B cell (primary cell): ENCODE results near the gene MTERF4. TPM values are rescaled to one million over a fixed set of nuclear protein-coding genes. Genes with fewer than 3 reads are reported as not detected.

ENCODE experiments used
- ATAC-seq: fragments of 200-7000 bp; cut with Tn5 transposase; one replicate; pipeline ENCODE4 v1.10.0; 2021; ENCODE audit warnings: low read depth, mild to moderate bottlenecking, moderate number of reproducible peaks, moderate library complexity
- CTCF ChIA-PET: fragments of 350-600 bp; sonication (Branson Sonifier 250); formaldehyde crosslinking; loops from one replicate; lab custom pipeline; 2021; ENCODE audit warnings: antibody characterized with exemption, inconsistent platforms; lab: Charles Lee
- POLR2A ChIA-PET: fragments of 350-600 bp; sonication (Branson Sonifier 250); formaldehyde crosslinking; loops from one replicate; lab custom pipeline; 2021; ENCODE audit warnings: antibody characterized with exemption; lab: Charles Lee
- DNase-seq: peaks from one replicate; pipeline ENCODE4 v3.0.0; 2013
- H2AFZ ChIP-seq: 2 replicates; pipeline ENCODE4 v1.6.1; 2012; ENCODE audit warnings: mild to moderate bottlenecking, low read depth, low read length; ENCODE audit not compliant: insufficient read depth, poor library complexity, severe bottlenecking
- H3K27ac ChIP-seq, 2 donors: 1 replicate in 1 of 2; 2 replicates in 1 of 2; pipeline ENCODE4 v1.5.1; 2012 to 2013; ENCODE audit warnings: low read length in 2 of 2, mild to moderate bottlenecking in 2 of 2, moderate library complexity in 1 of 2
- H3K27me3 ChIP-seq, 4 experiments: fragments of 200-600 bp in 1 of 4; sonication (generic) in 1 of 4; replicated peaks in 1 of 4; 1 replicate in 2 of 4; 2 replicates in 2 of 4; pipeline versions ENCODE4 v1.6.1 to v1.7.0; 2013 to 2016; ENCODE audit warnings: low read length in 3 of 4, mild to moderate bottlenecking in 2 of 4, mixed read lengths in 1 of 4, moderate library complexity in 1 of 4; ENCODE audit not compliant: insufficient read depth in 4 of 4, control insufficient read depth in 3 of 4; ENCODE audit errors: control extremely low read depth in 1 of 4
- H3K36me3 ChIP-seq, 2 experiments: replicated peaks in 1 of 2; 1 replicate in 1 of 2; 2 replicates in 1 of 2; pipeline versions ENCODE4 v1.6.1 to v1.7.1; 2013; ENCODE audit warnings: low read length in 1 of 2; ENCODE audit not compliant: insufficient read depth in 2 of 2, control insufficient read depth in 1 of 2; ENCODE audit errors: control extremely low read depth in 1 of 2, extremely low read depth in 1 of 2
- H3K4me1 ChIP-seq, 2 donors: fragments of 200-600 bp in 1 of 2; sonication (generic) in 1 of 2; 1 replicate in 1 of 2; 2 replicates in 1 of 2; pipeline versions ENCODE4 v1.5.1 to v1.6.1; 2013 to 2017; ENCODE audit warnings: low read length in 2 of 2; ENCODE audit not compliant: control insufficient read depth in 2 of 2, insufficient read depth in 2 of 2
- H3K4me2 ChIP-seq: replicated peaks from 2 replicates; pipeline ENCODE3; 2012; ENCODE audit warnings: mild to moderate bottlenecking, low read depth, low read length; ENCODE audit not compliant: poor library complexity, severe bottlenecking
- H3K4me3 ChIP-seq, 5 experiments: fragments of 200-600 bp in 1 of 5; sonication (generic) in 1 of 5; 1 replicate in 3 of 5; 2 replicates in 2 of 5; pipeline versions ENCODE4 v1.5.1 to v1.7.0; 2011 to 2016; ENCODE audit warnings: low read length in 4 of 5, mild to moderate bottlenecking in 4 of 5, low read depth in 2 of 5, control low read depth in 1 of 5, moderate library complexity in 1 of 5; ENCODE audit not compliant: insufficient read depth in 1 of 5; ENCODE audit errors: control extremely low read depth in 1 of 5, extremely low read depth in 1 of 5
- H3K79me2 ChIP-seq: fragments of 200-600 bp; sonication (generic); one replicate; pipeline ENCODE4 v1.6.0; 2016; ENCODE audit warnings: low read length; ENCODE audit not compliant: control insufficient read depth, insufficient read depth
- H3K9ac ChIP-seq: fragments of 200-600 bp; sonication (generic); 2 replicates; pipeline ENCODE4 v1.6.1; 2017; ENCODE audit warnings: mild to moderate bottlenecking, low read length, moderate library complexity
- H3K9me3 ChIP-seq, 3 donors: one replicate each; pipeline versions ENCODE4 v1.6.1 to v1.7.1; 2013; ENCODE audit warnings: low read length in 2 of 3; ENCODE audit not compliant: control insufficient read depth in 2 of 3, insufficient read depth in 1 of 3; ENCODE audit errors: control extremely low read depth in 1 of 3
- H4K20me1 ChIP-seq: 2 replicates; pipeline ENCODE4 v1.6.0; 2012; ENCODE audit warnings: mild to moderate bottlenecking, low read length; ENCODE audit not compliant: insufficient read depth, control insufficient read depth, poor library complexity, severe bottlenecking
- H3K27ac Mint-ChIP-seq: one replicate; pipeline ENCODE4 v1.8.0; 2021; ENCODE audit warnings: mixed read lengths
- H3K27me3 Mint-ChIP-seq: one replicate; pipeline ENCODE4 v1.8.0; 2021; ENCODE audit warnings: mixed read lengths
- H3K4me1 Mint-ChIP-seq: one replicate; pipeline ENCODE4 v1.8.0; 2021; ENCODE audit warnings: mixed read lengths
- H3K4me3 Mint-ChIP-seq: one replicate; pipeline ENCODE4 v1.8.0; 2021; ENCODE audit warnings: mixed read lengths
- H3K9me3 Mint-ChIP-seq: one replicate; pipeline ENCODE4 v1.8.0; 2022; ENCODE audit warnings: mixed read lengths; ENCODE audit not compliant: insufficient read depth
- EZH2 ChIP-seq: IDR thresholded peaks from 2 replicates; pipeline ENCODE4 v1.6.1; 2012; ENCODE audit warnings: borderline replicate concordance, low read depth, mild to moderate bottlenecking, moderate library complexity, low read length; ENCODE audit not compliant: insufficient read depth, poor library complexity, severe bottlenecking
- whole genome bisulfite sequencing: methylation state at CpG from one replicate; pipeline ENCODE4 v1.1.5; 2013; ENCODE audit warnings: missing lambda C conversion rate; ENCODE audit not compliant: insufficient coverage; 5-methylcytosine and 5-hydroxymethylcytosine counted together
- intact Hi-C: fragments of 100-400 bp; cut with micrococcal nuclease; formaldehyde crosslinking; loops from one replicate; pipeline ENCODE4 v1.10.0; 2022
- polyA plus RNA-seq: library from polyadenylated mRNA; depleted of rRNA; stranded (reverse); fragments of >200 nt; gene quantifications from 2 replicates; pipeline ENCODE4 v1.2.3, GENCODE V29; 2012
- total RNA-seq, 2 donors: library from RNA; stranded (reverse); fragments of 120-200 nt in 1 of 2; gene quantifications; 1 replicate in 1 of 2; 2 replicates in 1 of 2; pipeline versions ENCODE4 v1.2.3 to v1.2.4, GENCODE V29; 2013 to 2022
- TF ChIP-seq, protein P1 (sequence below): fragments of 200-600 bp; IDR thresholded peaks from one replicate; pipeline ENCODE4 v1.8.0; 2022; ENCODE audit warnings: antibody characterized with exemption, mild to moderate bottlenecking

The MTERF4 gene
- total and polyA plus RNA-seq, 2 donors (not counting 1 experiment from before 2014, with no cell fraction given) = 88.7 to 153 TPM

GRCh38 chr2:241107031-241107783 is 5.1 kb upstream of the MTERF4 start:
- 87% methylated on average over 5 of the region's 9 CpGs for WGBS
- Mint-ChIP-seq H3K9me3 (no peaks in the 10 kb centered on the region), H3K27me3 (no peaks in the 10 kb centered on the region), H3K27ac (peak overlapping the region; percentile 97), H3K4me3 (no peak overlapping the region), H3K4me1 (peaks cover 54% of the 10 kb centered on the region)
- H3K9ac ChIP-seq = no peak overlapping the region
- no peaks in the 10 kb centered on the region for H4K20me1 ChIP-seq
- DNase-seq (no peak), ATAC-seq (no peak)
- POLR2A ChIA-PET = no interaction called here
- no peak overlapping the region for H3K27ac ChIP-seq
- intact Hi-C loops = loop anchor here (10.0 kb wide), 1 partner anchor 542 kb away; the partner anchor contains the start of genes DUSP28 and RNPEPL1
- no peak overlapping the region for H3K4me3 ChIP-seq
- no peak overlapping the region for H2AFZ ChIP-seq
- peaks cover 0 to 6% (median 0%) of the 10 kb centered on the region in 3 donors for H3K9me3 ChIP-seq
- peaks cover 11% of the 10 kb centered on the region for H3K79me2 ChIP-seq
- CTCF ChIA-PET = no interaction called here
- H3K4me2 ChIP-seq = no peak overlapping the region
- peaks cover 43 to 65% of the 10 kb centered on the region in 2 donors for H3K4me1 ChIP-seq
- H3K36me3 ChIP-seq = peaks cover 0 to 9% of the 10 kb centered on the region in 2 experiments
- H3K27me3 ChIP-seq = no peaks in the 10 kb centered on the region
- TF ChIP-seq EZH2 = no peak
- TF ChIP-seq, protein P1, sequence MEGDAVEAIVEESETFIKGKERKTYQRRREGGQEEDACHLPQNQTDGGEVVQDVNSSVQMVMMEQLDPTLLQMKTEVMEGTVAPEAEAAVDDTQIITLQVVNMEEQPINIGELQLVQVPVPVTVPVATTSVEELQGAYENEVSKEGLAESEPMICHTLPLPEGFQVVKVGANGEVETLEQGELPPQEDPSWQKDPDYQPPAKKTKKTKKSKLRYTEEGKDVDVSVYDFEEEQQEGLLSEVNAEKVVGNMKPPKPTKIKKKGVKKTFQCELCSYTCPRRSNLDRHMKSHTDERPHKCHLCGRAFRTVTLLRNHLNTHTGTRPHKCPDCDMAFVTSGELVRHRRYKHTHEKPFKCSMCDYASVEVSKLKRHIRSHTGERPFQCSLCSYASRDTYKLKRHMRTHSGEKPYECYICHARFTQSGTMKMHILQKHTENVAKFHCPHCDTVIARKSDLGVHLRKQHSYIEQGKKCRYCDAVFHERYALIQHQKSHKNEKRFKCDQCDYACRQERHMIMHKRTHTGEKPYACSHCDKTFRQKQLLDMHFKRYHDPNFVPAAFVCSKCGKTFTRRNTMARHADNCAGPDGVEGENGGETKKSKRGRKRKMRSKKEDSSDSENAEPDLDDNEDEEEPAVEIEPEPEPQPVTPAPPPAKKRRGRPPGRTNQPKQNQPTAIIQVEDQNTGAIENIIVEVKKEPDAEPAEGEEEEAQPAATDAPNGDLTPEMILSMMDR = no peak

DNA sequence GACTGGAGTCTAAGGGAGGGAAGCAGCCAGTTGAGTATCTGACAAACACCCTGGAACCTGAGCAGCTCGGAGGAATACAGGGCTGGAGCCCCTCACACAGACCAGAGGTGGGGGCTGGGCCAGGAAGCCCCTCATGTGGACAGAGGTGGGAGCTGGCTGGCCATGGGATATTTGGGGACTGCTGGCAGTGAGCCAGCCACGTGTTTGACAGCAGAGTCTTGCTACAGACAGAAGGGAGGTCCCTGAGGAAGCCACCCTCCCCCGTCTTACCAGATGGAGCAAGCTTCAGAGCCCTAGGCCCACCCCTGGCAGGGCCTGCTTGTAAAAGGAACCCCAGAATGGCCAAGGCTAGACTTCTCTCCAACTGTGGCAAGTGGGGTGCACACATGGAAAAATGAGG is 3.6 kb upstream of the MTERF4 start:
- Mint-ChIP-seq H3K27me3 (no peaks in the 10 kb centered on the region), H3K4me3 (no peak overlapping the region), H3K9me3 (no peaks in the 10 kb centered on the region), H3K4me1 (peaks cover 46% of the 10 kb centered on the region), H3K27ac (no peak overlapping the region)
- H3K4me1 ChIP-seq = peaks cover 42 to 59% of the 10 kb centered on the region in 2 donors
- H3K27ac ChIP-seq = no peak overlapping the region
- peaks cover 22% of the 10 kb centered on the region for H3K79me2 ChIP-seq
- CTCF ChIA-PET = no interaction called here
- H3K4me3 ChIP-seq = no peak overlapping the region
- no peaks in the 10 kb centered on the region for H3K27me3 ChIP-seq
- POLR2A ChIA-PET = no interaction called here
- H4K20me1 ChIP-seq = peaks cover 6% of the 10 kb centered on the region
- TF ChIP-seq, protein P1 = no peak
- TF ChIP-seq EZH2 = no peak
- intact Hi-C loops = loop anchor here (10.0 kb wide), 1 partner anchor 541 kb away; the partner anchor contains the start of genes DUSP28 and RNPEPL1
- 65% methylated on average over 3 of the region's 3 CpGs for WGBS
- peaks cover 0 to 6% (median 0%) of the 10 kb centered on the region in 3 donors for H3K9me3 ChIP-seq
- no peak overlapping the region for H2AFZ ChIP-seq
- no peak for ATAC-seq
- H3K36me3 ChIP-seq = peaks cover 0 to 12% of the 10 kb centered on the region in 2 experiments
- no peak overlapping the region for H3K9ac ChIP-seq
- DNase-seq = no peak
- H3K4me2 ChIP-seq = no peak overlapping the region
